AML-193 (cell line): ENCODE results near the gene MIOX.

ENCODE experiments used
- DNase-seq, 2 experiments: peaks; one replicate each; lab custom pipeline; 2025; lab: John Stamatoyannopoulos, UW

The MIOX gene

DNA sequence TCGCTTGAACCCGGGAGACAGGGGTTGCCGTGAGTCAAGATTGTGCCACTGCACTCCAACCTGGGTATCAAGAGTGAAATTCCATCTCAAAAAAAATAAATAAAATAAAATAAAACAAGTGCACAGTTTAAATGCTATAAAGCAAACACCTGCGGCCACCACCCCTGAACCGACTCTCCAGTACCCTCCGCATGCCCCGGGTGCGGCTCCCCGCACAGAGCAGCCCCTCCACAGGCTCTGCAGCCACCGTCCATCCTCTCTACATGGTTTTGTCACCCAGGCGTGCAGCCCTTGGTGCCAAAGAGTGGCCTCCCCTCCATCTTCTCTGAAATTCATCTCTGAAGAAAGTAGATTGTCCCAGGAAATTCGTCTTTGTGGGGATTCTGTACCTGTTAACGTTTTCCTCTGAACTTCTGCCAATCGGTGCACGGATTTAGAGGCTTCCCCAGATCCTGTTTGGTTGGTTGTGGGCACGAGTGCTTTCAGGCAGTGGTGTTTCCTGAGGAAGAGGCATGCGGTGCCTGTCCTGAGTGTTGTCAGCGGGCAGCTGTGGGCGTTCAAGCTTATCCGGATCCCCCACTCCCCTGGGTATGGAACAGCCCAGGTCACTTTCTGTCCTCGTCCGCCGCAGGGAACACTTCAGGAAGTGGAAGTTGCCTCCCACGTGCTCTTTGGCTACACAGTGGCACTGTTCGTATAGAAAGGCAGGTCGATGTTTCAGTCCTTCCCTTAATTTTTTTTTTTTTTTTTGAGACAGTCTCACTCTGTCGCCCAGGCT is 4.1 kb downstream of the MIOX start:
- peak; percentile 6 to 40 for DNase-seq

GRCh38 chr22:50497093-50497492 is 10.4 kb downstream of the MIOX start:
- DNase-seq: no peak

- DNase-seq: peak; percentile 51 to 67
Measured at GRCh38 chr22:50498322-50498890, 11.7 kb downstream of the MIOX start.

DNA sequence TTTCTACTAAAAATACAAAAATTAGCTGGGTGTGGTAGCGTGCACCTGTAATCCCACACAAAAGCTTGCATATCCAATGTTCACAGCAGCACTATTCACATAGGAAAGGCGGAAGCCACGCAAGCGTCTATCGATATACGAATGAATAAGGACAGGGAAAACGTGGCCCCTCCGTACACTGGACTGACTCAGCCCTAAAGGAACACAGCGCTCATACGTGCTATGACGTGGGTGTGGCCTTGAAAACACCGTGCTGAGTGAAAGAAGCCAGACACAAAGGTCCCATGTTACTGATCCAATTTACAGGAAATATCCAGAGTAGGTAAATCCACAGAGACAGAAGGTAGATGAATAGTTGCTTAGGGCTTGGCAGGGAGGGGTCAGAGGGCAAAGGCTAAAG is 13.8 kb downstream of the MIOX start:
- no peak for DNase-seq

GRCh38 chr22:50502096-50502495 is 15.4 kb downstream of the MIOX start:
- DNase-seq: no peak

- no peak for DNase-seq
Measured at GRCh38 chr22:50502628-50503474, 16.2 kb downstream of the MIOX start.

- no peak for DNase-seq
Measured at GRCh38 chr22:50503475-50504145, 17.0 kb downstream of the MIOX start.

- no peak for DNase-seq
Measured at GRCh38 chr22:50504369-50505211, 17.9 kb downstream of the MIOX start.

- no peak for DNase-seq
Measured at GRCh38 chr22:50505276-50505775, 18.7 kb downstream of the MIOX start.

GRCh38 chr22:50505776-50506610 is 19.3 kb downstream of the MIOX start:
- no peak for DNase-seq

- no peak for DNase-seq
Measured at GRCh38 chr22:50506611-50507420, 20.2 kb downstream of the MIOX start.

- peak in 1 of 2 experiments; percentile 83 for DNase-seq
Measured at GRCh38 chr22:50507421-50507990, 20.8 kb downstream of the MIOX start, which contains the start of gene LMF2. Gene LMF2, minus strand, starts transcription at chr22:50507702. Its CDS starts 27 bp downstream, at chr22:50507675.

DNA sequence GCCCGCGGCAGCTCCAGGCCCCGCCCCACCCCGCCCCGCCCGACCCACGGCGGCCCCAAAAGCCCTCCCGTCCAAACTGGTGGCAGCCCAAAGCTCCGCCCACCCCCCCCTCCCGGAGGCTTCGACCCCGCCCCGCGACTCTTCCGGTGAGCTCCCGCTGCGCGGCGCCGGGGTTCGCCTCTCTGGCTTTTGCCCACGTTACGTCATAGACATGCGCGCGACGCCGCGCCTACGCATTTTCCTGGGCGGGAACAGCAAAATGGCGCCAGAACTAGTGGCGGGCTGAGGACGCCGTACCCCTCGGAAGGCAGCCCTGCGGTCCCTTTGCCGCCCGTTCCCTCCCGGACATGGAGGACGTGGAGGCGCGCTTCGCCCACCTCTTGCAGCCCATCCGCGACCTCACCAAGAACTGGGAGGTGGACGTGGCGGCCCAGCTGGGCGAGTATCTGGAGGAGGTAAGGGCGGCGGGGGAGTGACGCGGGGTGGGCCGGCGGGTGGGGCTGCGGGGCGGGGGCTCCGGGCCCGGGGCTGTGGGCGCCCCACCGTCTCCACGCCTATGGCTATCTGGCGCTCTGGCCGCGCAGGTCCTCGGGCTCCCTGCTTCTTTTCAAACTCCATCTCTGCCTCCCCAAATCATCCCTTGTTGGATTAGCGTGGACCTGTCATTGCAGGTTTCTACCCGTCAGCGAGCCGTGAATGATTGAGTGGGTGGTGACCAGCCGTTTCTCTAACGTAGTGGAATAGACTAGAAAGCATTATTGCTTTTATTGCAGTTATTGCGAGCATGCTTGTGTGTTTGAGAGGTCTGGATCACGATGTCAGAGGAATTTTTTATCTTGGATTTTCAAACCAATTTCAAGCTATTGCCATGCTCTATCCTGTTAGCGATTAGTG is 21.6 kb downstream of the MIOX start, which contains the start of gene NCAPH2:
Gene NCAPH2, plus strand, starts transcription at position 234 of the 894 bp plus-strand sequence. Its CDS starts 114 bp downstream, at position 348.
- peak; percentile 87 to 91 for DNase-seq

- DNase-seq: no peak
Measured at GRCh38 chr22:50508897-50509296, 22.2 kb downstream of the MIOX start.

DNA sequence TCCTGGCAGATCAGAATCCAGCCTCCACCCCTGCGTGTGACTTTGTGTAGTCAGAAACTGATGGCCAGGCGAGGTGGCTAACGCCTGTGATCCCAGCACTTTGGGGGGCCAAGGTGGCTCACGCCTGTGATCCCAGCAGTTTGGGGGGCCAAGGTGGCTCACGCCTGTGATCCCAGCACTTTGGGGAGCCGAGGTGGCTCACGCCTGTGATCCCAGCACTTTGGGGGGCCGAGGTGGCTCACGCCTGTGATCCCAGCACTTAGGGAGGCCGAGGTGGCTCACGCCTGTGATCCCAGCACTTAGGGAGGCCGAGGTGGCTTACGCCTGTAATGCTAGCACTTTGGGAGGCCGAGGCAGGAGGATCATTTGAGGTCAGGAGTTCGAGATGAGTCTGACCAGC is 26.5 kb downstream of the MIOX start:
- no peak for DNase-seq

DNA sequence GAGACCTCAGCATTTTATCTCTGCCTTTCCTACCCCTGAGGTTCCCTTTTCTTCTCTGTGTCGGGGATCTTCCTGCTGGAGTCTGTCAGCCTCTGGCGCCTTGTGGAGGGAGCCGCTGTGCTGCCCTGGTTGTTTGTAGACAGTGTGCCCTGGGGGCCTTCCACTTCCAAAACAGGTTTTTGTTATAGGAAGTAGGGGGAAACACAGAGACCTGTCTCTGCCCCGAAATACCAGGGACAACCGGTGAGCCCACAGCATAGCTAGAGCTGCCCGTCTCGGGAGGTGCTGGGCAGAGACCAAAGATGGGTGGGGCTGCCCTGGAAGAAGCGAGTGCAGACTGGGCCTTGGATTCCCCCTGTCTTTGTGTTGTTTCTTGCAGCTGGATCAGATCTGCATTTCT is 29.4 kb downstream of the MIOX start:
- no peak for DNase-seq

DNA sequence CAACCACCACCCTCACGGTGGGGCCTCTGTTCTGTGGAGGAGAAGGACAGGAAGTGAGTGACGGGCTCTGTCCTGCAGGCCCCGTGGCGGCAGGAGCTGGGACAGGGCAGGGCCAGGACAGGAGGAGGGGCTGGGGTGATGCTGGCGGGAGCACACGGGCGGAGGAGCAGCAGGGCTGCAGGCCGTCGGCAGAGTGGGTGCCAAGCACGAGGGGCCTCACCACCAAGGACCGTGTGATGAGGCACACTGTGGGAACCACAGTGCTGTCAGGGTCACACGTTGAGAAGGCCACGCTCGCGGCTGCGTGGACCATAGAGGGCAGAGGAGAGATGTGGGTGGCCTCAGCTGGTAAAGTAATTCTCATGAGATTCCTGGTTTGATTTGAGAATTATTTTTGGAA is 30.2 kb downstream of the MIOX start:
- DNase-seq: no peak
